Stomach (tissue), 4 donors: ENCODE results near the gene MAGOHB.

Experiments used
- POLR2A ChIP-seq, 4 donors: fragments of 450-650 bp; IDR thresholded peaks; one replicate each; pipeline ENCODE4 v1.6.1; 2016; ENCODE audit warnings: antibody characterized with exemption in 4 of 4, control low read depth in 2 of 4, mild to moderate bottlenecking in 1 of 4, moderate library complexity in 1 of 4
- TF ChIP-seq, protein P1 (sequence below), 7 experiments: fragments of 450-650 bp in 4 of 7; fragments of 200-600 bp in 3 of 7; sonication (generic) in 3 of 7; IDR thresholded peaks; one replicate each; pipeline ENCODE4 v1.5.1; 2016 to 2019; ENCODE audit warnings: antibody characterized with exemption in 7 of 7, control low read depth in 2 of 7, mild to moderate bottlenecking in 1 of 7

DNA sequence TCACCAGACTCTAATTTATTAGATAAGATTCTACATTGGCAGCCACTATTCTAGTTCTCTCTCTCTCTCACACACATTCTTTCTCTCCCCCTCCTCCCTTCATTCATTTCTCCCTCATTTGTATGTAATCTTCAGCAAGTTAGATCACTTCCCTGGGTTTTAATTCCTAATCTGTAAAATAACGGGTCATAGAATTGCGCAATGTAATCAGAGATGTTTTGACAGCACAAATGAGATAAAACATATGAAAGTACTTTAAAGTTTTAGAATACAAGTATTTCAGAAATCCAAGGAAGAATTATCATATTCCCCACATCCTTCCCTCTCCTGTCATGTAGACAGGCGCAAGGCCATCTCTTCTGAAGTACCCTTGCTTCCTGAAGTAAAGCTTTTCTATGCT lies 38.8 kb upstream of the MAGOHB start:
- TF ChIP-seq, protein P1, sequence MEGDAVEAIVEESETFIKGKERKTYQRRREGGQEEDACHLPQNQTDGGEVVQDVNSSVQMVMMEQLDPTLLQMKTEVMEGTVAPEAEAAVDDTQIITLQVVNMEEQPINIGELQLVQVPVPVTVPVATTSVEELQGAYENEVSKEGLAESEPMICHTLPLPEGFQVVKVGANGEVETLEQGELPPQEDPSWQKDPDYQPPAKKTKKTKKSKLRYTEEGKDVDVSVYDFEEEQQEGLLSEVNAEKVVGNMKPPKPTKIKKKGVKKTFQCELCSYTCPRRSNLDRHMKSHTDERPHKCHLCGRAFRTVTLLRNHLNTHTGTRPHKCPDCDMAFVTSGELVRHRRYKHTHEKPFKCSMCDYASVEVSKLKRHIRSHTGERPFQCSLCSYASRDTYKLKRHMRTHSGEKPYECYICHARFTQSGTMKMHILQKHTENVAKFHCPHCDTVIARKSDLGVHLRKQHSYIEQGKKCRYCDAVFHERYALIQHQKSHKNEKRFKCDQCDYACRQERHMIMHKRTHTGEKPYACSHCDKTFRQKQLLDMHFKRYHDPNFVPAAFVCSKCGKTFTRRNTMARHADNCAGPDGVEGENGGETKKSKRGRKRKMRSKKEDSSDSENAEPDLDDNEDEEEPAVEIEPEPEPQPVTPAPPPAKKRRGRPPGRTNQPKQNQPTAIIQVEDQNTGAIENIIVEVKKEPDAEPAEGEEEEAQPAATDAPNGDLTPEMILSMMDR (IDR thresholded peaks at IDR 0.05), result no peak
- TF ChIP-seq POLR2A (IDR thresholded peaks at IDR 0.05), result no peak
